Endodermal cell (in vitro differentiated cells): ENCODE data around the gene FZD10. TPM values are rescaled to one million over a fixed set of nuclear protein-coding genes. Genes with fewer than 3 reads are reported as not detected.

Experiments
- DNase-seq: peaks from one replicate; pipeline ENCODE4 v3.0.0-alpha.2; 2017
- H3K27ac ChIP-seq: 2 replicates; pipeline ENCODE4 v1.5.1; 2013; ENCODE audit warnings: mild to moderate bottlenecking, low read depth, low read length, moderate library complexity
- H3K27me3 ChIP-seq: 2 replicates; pipeline ENCODE4 v1.6.1; 2013; ENCODE audit warnings: mild to moderate bottlenecking, low read length, moderate library complexity; ENCODE audit not compliant: insufficient read depth, control insufficient read depth, poor library complexity, severe bottlenecking
- H3K36me3 ChIP-seq: 2 replicates; pipeline ENCODE4 v1.7.0; 2013; ENCODE audit warnings: mild to moderate bottlenecking, low read length, moderate library complexity; ENCODE audit not compliant: control insufficient read depth, insufficient read depth
- H3K4me1 ChIP-seq: one replicate; pipeline ENCODE4 v1.7.0; 2013; ENCODE audit warnings: low read length; ENCODE audit not compliant: control insufficient read depth, insufficient read depth
- H3K4me3 ChIP-seq: 2 replicates; pipeline ENCODE4 v1.5.1; 2013; ENCODE audit warnings: mild to moderate bottlenecking, low read length, moderate library complexity
- H3K9ac ChIP-seq: 2 replicates; pipeline ENCODE4 v1.6.1; 2013; ENCODE audit warnings: mild to moderate bottlenecking, low read length, moderate library complexity; ENCODE audit not compliant: poor library complexity, severe bottlenecking; ENCODE audit errors: extremely low read depth
- H3K9me3 ChIP-seq: 2 replicates; pipeline ENCODE4 v1.6.1; 2013; ENCODE audit warnings: mild to moderate bottlenecking, low read length, moderate library complexity; ENCODE audit not compliant: control insufficient read depth
- H3K27ac Mint-ChIP-seq: 2 replicates; pipeline ENCODE4 v1.8.0; 2020; ENCODE audit warnings: mixed read lengths
- H3K27me3 Mint-ChIP-seq: 2 replicates; pipeline ENCODE4 v1.8.0; 2021; ENCODE audit warnings: mild to moderate bottlenecking, mixed read lengths; ENCODE audit not compliant: insufficient read depth
- H3K36me3 Mint-ChIP-seq: 2 replicates; pipeline ENCODE4 v1.8.0; 2020; ENCODE audit warnings: low read depth, mixed read lengths
- H3K4me1 Mint-ChIP-seq: 2 replicates; pipeline ENCODE4 v1.8.0; 2020; ENCODE audit warnings: mixed read lengths
- H3K4me3 Mint-ChIP-seq: 2 replicates; pipeline ENCODE4 v1.8.0; 2020; ENCODE audit warnings: mild to moderate bottlenecking, moderate library complexity, mixed read lengths
- H3K9me3 Mint-ChIP-seq: 2 replicates; pipeline ENCODE4 v1.8.0; 2020; ENCODE audit warnings: mild to moderate bottlenecking, mixed read lengths
- CTCF ChIP-seq: fragments of 200-600 bp; sonication (generic); conservative IDR thresholded peaks from 2 replicates; pipeline ENCODE4 v1.5.0; 2021; ENCODE audit warnings: antibody characterized with exemption, mild to moderate bottlenecking
- WGBS, 2 experiments: methylation state at CpG; one replicate each; pipeline versions ENCODE4 v1.1.5 to v1.1.7; 2013; ENCODE audit warnings: missing lambda C conversion rate in 2 of 2, mixed read lengths in 1 of 2; ENCODE audit not compliant: insufficient coverage in 1 of 2, insufficient read length in 1 of 2; 5-methylcytosine and 5-hydroxymethylcytosine counted together
- total RNA-seq, 2 donors: library from RNA; stranded (reverse); fragmentation: NEBNext Ultra II Directional in 1 of 2; extraction: Animal tissue kit (Norgen Biotek cat#: 25700) in 1 of 2; gene quantifications; 2 replicates in 1 of 2; 3 replicates in 1 of 2; pipeline ENCODE4 v1.2.1, GENCODE V29; 2021

FZD10 gene
- total RNA-seq, 2 donors from 2014 or later, result 0.18 TPM; not detected in 1

- H3K36me3 ChIP-seq, result no peaks in the 10 kb centered on the region
- H3K9me3 ChIP-seq, result no peaks in the 10 kb centered on the region
- 68 to 69% methylated on average over 8 to 12 of the region's 13 CpGs for WGBS, 2 experiments
- TF ChIP-seq CTCF, result no peak
- Mint-ChIP-seq H3K4me1 (no peaks in the 10 kb centered on the region), H3K27me3 (peaks cover 75% of the 10 kb centered on the region), H3K27ac (no peak overlapping the region), H3K4me3 (no peak overlapping the region), H3K9me3 (peaks cover 6% of the 10 kb centered on the region), H3K36me3 (no peaks in the 10 kb centered on the region)
- no peak overlapping the region for H3K27ac ChIP-seq
- no peak overlapping the region for H3K9ac ChIP-seq
- DNase-seq, result peak; percentile 79
- no peak overlapping the region for H3K4me3 ChIP-seq
- H3K4me1 ChIP-seq, result no peaks in the 10 kb centered on the region
- peaks cover 34% of the 10 kb centered on the region for H3K27me3 ChIP-seq
Observed at GRCh38 chr12:130186651-130187268, 24.5 kb downstream of the FZD10 start.

GRCh38 chr12:130192642-130193345, 30.5 kb downstream of the FZD10 start:
- peak; percentile 80 for DNase-seq
- H3K36me3 Mint-ChIP-seq, result no peaks in the 10 kb centered on the region
- no peak overlapping the region for H3K27ac Mint-ChIP-seq
- no peaks in the 10 kb centered on the region for H3K4me1 Mint-ChIP-seq
- peaks cover 61% of the 10 kb centered on the region for H3K27me3 Mint-ChIP-seq
- Histone ChIP-seq H3K4me3 (no peak overlapping the region), H3K36me3 (no peaks in the 10 kb centered on the region), H3K9ac (no peak overlapping the region), H3K27me3 (peaks cover 36% of the 10 kb centered on the region), H3K9me3 (no peaks in the 10 kb centered on the region), H3K27ac (no peak overlapping the region), H3K4me1 (no peaks in the 10 kb centered on the region)
- no peaks in the 10 kb centered on the region for H3K9me3 Mint-ChIP-seq
- 84 to 93% methylated on average over 10 to 19 of the region's 19 CpGs for whole genome bisulfite sequencing, 2 experiments
- no peak overlapping the region for H3K4me3 Mint-ChIP-seq
- peak; percentile 62 for TF ChIP-seq CTCF

GRCh38 chr12:130194154-130194553, 31.9 kb downstream of the FZD10 start:
- no peaks in the 10 kb centered on the region for H3K36me3 ChIP-seq
- no peaks in the 10 kb centered on the region for H3K4me1 ChIP-seq
- Mint-ChIP-seq H3K36me3 (no peaks in the 10 kb centered on the region), H3K4me3 (no peak overlapping the region), H3K27ac (no peak overlapping the region), H3K4me1 (no peaks in the 10 kb centered on the region), H3K9me3 (no peaks in the 10 kb centered on the region), H3K27me3 (peaks cover 67% of the 10 kb centered on the region)
- no peak for DNase-seq
- no peaks in the 10 kb centered on the region for H3K9me3 ChIP-seq
- H3K9ac ChIP-seq, result no peak overlapping the region
- peaks cover 46% of the 10 kb centered on the region for H3K27me3 ChIP-seq
- no peak for TF ChIP-seq CTCF
- H3K27ac ChIP-seq, result no peak overlapping the region
- H3K4me3 ChIP-seq, result no peak overlapping the region
- whole genome bisulfite sequencing, 2 experiments, result 52 to 60% methylated on average over 9 to 10 of the region's 10 CpGs
